Cardiac septum (tissue), 1 donor: ENCODE results near the gene GNL2. TPM values are rescaled to one million over a fixed set of nuclear protein-coding genes. Genes with fewer than 3 reads are reported as not detected.
"Not testable (repeated sequence)": the region's sequence is repeated elsewhere in the genome, so short reads cannot be mapped to it uniquely, and the experiment has no call there.

Source experiments
- DNase-seq: peaks from one replicate; pipeline ENCODE4 v3.0.0-alpha.2; 2020; ENCODE audit warnings: low spot score
- intact Hi-C: fragments of 100-400 bp; cut with DNase I; formaldehyde crosslinking; loops from one replicate; pipeline ENCODE4 v1.14.0; 2022
- total RNA-seq: library from RNA; stranded (reverse); fragmentation: NEBNext Ultra II Directional; extraction: Animal tissue kit (Norgen Biotek cat#: 25700); gene quantifications from one replicate; pipeline ENCODE4 v1.2.1, GENCODE V29; 2021
- donor health status: DM: no; HTN: no; CAD: no.

The GNL2 gene
- total RNA-seq, 1 donor from 2014 or later: 24.1 TPM

DNA sequence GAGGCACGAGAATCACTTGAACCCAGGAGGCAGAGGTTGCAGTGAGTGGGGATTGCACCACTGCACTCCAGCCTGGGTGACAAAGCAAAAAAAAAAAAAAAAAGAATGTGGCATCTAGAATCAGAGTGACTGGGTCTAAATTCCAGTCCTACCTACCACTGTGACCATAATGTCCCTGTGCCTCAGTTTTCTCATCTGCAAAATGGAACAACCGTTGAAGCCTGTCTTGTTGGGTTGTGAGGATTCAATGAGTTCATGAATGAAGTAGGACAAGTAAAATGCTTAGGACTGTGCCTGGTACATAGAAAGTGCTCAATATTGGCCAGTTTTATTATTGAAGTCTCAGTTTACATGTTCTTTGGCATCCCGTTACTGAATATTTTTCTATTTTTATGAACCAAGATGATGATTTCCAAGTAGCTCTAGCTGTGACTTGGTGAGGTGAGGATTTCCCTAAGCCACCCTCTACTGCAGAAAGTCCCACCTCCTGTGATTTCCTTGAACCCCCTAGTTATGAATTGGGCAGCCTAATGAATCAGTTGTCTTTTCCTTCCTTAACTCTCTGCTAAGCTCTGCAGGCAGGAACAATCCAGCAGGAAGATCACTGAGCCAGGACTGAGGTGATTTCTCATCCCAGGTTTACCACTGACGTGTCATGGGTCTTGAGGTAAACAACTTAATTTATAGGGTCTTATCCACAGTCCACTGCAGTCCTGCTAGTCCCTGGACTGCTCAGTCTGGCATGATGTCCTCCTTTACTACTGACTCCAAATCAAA, 62.2 kb downstream of the GNL2 start:
- DNase-seq: no peak
- intact Hi-C loops: no loop called here

DNA sequence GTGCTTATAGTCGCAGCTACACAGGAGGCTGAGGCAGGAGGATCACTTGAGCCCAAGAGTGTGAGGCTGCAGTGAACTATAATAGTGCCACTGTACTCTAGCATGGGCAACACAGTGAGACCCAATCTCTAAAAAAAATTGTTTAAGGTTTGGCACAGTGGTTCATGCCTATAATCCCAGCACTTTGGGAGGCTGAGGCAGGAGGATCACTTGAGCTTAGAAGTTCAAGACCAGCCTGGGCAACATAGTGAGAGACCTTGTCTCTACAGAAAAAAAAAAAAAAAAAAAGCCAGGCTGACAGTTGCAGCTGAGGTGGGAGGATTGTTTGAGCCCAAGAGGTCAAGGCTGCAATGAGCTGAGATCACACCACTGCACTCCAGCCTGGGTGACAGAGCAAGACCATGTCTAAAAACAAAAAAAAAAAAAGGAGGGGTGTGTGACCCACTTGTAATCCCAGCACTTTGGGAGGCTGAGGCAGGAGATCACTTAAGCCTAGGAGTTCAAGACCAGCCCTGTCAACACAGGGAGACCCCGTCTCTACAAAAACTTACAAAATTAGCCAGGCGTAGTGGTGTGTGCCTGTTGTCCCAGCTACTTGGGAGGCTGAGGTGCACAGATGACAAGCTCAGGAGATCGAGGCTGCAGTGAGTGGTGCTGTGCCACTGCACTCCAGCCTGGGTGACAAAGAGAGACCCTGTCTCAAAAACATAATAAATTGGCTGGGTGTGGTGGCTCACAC, 63.1 kb downstream of the GNL2 start:
- intact Hi-C loops, DNase-seq: not testable (repeated sequence)

DNA sequence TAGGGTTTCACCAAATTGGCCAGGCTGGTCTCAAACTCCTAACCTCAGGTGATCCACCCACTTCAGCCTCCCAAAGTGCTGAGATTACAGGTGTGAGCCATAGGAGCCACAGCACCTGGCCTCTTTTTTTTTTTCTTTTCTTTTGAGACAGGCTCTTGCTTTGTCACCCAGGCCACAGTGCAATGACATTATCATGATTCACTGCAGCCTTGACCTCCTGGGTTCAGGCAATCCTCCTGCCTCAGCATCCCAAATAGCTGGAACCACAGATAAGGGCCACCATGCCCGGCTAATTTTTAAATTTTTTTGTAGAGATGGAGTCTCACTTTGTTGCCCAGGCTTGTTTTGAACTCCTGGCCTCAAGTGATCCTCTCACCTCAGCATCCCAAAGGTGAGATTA, 65.8 kb downstream of the GNL2 start:
- DNase-seq, intact Hi-C loops: not testable (repeated sequence)

DNA sequence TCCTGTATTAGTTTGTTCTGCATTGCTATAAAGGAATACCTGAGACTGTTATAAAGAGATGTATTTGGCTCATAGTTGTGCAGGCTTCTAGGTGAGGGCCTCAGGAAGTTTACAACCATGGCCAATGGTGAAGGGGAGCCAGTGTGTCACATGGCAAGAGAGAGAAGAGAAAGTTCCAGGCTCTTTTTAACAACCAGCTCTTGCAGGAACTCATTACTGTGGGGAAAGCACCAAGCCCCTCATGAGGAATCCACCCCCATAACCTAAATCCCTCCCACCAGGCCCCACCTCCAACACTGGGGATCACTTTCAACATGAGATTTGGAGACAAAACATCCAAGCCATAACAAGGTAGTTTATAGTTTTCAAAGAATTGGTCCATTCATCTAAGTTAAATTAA, 76.1 kb downstream of the GNL2 start:
- DNase-seq: no peak
- intact Hi-C loops: no loop called here

DNA sequence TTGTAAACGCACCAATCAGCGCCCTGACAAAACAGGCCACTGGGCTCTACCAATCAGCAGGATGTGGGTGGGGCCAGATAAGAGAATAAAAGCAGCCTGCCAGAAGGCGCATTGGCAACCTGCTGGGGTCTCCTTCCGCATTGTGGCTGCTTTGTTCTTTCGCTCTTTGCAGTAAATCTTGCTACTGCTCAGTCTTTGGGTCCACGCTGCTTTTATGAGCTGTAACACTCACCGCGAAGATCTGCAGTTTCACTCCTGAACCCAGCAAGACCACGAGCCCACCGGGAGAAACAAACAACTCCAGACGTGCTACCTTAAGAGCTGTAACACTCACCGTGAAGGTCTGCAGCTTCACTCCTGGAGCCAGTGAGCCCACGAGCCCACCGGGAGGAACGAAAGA, 76.8 kb downstream of the GNL2 start:
- DNase-seq, intact Hi-C loops: not testable (repeated sequence)

DNA sequence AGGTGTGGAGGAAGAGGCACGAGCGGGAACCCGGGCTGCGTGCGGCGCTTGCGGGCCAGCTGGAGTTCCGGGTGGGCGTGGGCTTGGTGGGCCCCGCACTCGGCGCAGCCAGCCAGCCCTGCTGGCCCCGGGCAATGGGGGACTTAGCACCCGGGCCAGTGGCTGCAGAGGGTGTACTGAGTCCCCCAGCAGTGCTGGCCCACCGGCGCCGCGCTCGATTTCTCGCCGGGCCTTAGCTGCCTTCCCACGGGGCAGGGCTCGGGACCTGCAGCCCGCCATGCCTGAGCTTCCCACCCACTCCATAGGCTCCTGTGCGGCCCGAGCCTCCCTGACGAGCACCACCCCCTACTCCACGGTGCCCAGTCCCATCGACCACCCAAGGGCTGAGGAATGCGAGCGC, 77.5 kb downstream of the GNL2 start:
- DNase-seq, intact Hi-C loops: not testable (repeated sequence)

DNA sequence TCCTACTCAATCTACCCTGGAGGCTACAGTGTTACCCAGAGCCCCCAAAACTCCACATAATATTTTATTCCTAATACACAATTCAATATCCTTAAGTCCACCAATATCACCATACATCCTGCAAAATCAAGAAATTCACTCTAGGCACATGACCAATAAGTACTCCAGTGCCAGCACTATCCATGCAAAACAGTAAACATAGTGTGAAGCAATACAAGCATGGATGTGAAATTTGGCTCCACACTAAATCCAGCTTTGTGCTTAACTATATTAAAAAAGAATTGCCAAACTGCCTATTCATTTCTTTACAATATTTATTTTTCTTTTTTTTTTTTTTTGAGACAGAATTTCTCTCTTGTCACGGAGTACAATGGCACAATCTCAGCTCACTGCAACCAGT, 78.2 kb downstream of the GNL2 start:
- DNase-seq: no peak
- intact Hi-C loops: no loop called here

Other genes starting within 250 kb of the GNL2 start
- gene ZC3H12A, start 121.4 kb downstream of the GNL2 start, total RNA-seq: 3.3 TPM
- gene MEAF6, start 81.2 kb downstream of the GNL2 start, total RNA-seq: 40.1 TPM
- 10.5 TPM for gene SNIP1, start 41.6 kb downstream of the GNL2 start, total RNA-seq
- gene DNALI1, start 39.0 kb downstream of the GNL2 start, total RNA-seq: 3.0 TPM
- gene RSPO1, start 39.0 kb upstream of the GNL2 start, total RNA-seq: not detected
- 0.27 TPM for gene CDCA8, start 96.6 kb upstream of the GNL2 start, total RNA-seq
- gene EPHA10, start 169.2 kb upstream of the GNL2 start, total RNA-seq: not detected
- 2.1 TPM for gene MANEAL, start 197.9 kb upstream of the GNL2 start, total RNA-seq
- 52.1 TPM for gene C1orf122, start 211.9 kb upstream of the GNL2 start, total RNA-seq
- 6.3 TPM for gene YRDC, start 212.3 kb upstream of the GNL2 start, total RNA-seq